HG02571 (cell line): ENCODE data around the gene PLIN1.

Experiments used
- ATAC-seq: cut with Tn5 transposase; IDR thresholded peaks from one replicate; pipeline ENCODE4 v1.9.1; 2021; ENCODE audit warnings: mild to moderate bottlenecking, moderate library complexity; ENCODE audit not compliant: unreplicated experiment

PLIN1 gene

GRCh38 chr15:89628806-89629715 is 50.1 kb downstream of the PLIN1 start:
- ATAC-seq: no peak

DNA sequence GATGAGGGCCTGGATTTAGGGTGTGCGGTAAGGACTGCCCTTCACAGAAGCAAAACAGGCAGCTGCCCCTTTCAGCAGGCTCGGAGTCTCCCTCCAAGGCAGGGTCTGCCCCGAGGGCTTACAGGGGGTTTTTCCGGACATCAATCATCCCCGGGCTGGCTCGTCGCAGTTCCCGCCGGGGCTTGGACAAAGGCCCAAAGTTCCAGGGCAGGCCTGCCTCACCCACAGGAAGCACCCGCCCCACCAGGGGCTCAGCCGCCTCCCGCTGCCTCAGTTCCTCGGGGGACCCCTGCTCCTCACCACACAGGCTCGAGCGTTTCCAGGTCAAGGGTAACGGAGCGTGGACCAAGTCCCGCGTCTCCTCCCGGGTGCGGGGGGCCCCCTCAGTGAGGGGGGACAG is 50.9 kb downstream of the PLIN1 start:
- ATAC-seq: no peak

GRCh38 chr15:89627256-89627970 is 51.8 kb downstream of the PLIN1 start:
- ATAC-seq: no peak

DNA sequence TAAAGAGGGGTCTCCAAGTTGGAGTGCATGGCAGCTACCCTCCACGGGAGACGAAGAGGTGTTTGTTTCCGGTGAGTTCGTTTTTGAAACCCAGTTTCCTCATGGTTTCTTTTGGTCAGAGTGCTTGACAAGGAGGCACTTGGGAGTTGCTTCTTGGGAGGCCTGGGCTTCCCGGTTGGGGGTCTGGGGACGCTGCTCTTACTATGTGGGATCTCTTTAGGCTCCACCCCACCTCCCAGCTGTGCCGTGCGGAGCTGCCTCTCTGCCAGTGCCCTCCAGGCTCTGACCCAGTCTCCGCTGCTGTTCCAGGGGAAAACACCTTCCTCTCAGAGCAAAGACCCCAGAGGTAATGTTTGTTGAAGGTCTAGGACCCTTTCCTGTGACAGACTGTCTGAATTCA is 53.5 kb downstream of the PLIN1 start:
- no peak for ATAC-seq

DNA sequence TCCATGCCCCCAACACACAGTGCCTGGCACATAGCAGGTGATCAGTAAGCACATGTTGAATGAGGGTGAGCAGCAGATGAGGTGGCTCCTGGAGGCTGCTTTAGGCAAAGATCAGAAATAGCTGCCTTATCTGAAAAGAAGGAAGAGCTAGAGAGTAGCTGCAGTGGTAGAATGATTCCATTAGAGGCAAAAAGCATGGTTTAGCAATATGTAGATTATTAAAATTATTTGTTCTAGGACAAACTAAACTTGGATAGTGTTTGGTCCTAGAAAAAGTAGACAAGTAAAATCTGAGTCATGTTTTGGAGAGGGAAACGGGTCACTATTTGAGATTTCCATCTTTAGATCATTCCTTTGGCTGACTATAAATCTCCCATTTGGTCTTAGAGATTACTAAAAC is 56.0 kb downstream of the PLIN1 start:
- no peak for ATAC-seq

GRCh38 chr15:89621547-89621946 is 57.6 kb downstream of the PLIN1 start:
- ATAC-seq: no peak

GRCh38 chr15:89616228-89616627 is 62.9 kb downstream of the PLIN1 start:
- no peak for ATAC-seq

DNA sequence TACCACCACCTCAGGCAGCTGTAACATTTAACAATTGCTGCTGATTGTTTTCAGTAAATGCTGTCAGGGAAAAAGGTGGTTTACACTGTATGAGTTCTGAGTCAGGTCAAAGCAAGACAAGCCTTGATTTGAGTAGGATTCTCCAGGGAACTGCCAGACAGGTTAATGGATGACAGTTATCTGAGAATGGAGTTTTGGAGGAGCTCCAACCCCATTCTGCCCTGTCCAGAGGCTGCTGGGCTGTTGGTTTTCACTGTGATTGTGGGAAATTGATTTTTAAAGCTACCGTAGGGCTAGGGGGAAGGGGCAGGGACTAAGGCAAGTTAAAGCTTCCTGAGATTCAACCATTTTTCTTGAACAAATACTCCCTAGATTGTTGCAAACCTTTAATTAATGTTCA is 64.0 kb downstream of the PLIN1 start:
- ATAC-seq: no peak
